Renal pelvis (tissue), 4 donors: Measurements from ENCODE around the gene BCAR1. TPM values are rescaled to one million over a fixed set of nuclear protein-coding genes. Genes with fewer than 3 reads are reported as not detected.

Experiments
- DNase-seq: peaks from one replicate; pipeline ENCODE4 v3.0.0-alpha.2; 2013
- polyA plus RNA-seq, 3 donors: library from polyadenylated mRNA; unstranded; fragments of 120-200 nt; gene quantifications; one replicate each; pipeline ENCODE4 v1.2.1, GENCODE V29; 2013; ENCODE audit not compliant: insufficient read length in 3 of 3

BCAR1 gene
- polyA plus RNA-seq, 3 donors, result 63.4 to 71.1 (median 70.9) TPM

DNA sequence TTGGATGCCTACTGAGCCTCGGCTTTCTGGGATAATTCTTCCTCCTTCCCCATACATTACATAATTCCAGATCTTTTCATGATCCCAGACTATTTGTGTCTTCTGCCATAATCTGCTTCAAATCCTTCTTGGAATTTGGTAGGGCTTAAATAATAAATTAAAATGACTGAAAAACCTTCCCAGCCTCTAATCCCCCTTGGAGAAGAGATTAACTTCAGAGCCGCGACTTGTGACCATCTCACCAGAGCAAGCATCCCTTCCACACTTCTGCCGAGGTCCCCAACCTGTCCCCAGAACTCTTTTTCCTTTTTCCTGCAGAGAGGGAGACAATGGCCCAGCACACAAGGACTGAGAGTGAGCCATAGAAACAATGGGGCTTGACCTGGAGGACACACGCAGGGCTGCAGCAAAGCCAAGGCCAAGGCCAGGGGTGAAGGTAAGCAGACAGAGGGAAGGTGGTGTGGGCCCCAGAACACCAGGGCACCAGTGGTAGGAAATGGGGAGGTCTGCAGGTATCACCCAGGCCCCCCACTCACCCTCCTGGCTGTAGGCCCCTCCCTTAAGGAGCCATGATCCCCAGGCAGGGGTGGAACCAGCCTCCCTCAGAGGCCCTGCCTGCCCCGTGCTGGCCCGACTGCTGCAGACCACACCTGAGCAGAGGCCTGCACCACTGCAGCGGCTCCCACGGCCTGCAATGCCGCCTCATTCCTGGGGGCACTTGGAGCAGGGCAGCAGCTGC, 9.6 kb upstream of the BCAR1 start:
- DNase-seq, result no peak

DNA sequence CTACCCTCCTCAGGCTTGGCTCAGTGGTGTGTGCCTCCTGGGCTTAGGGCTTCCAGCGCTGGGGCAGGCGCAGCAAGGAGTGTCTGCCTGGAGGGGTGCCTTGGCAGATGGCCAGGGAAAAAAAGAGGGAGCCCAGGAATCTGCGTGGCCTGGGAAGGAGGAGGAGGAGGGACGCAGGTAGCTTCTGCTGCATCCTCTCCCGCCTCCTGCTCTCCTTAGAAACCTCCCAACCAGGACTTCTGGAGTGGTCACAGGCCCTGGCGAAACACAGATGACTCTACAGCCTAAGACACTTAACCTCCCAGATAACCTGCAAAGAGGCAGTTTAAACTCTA, 7.3 kb upstream of the BCAR1 start:
- DNase-seq, result no peak

DNA sequence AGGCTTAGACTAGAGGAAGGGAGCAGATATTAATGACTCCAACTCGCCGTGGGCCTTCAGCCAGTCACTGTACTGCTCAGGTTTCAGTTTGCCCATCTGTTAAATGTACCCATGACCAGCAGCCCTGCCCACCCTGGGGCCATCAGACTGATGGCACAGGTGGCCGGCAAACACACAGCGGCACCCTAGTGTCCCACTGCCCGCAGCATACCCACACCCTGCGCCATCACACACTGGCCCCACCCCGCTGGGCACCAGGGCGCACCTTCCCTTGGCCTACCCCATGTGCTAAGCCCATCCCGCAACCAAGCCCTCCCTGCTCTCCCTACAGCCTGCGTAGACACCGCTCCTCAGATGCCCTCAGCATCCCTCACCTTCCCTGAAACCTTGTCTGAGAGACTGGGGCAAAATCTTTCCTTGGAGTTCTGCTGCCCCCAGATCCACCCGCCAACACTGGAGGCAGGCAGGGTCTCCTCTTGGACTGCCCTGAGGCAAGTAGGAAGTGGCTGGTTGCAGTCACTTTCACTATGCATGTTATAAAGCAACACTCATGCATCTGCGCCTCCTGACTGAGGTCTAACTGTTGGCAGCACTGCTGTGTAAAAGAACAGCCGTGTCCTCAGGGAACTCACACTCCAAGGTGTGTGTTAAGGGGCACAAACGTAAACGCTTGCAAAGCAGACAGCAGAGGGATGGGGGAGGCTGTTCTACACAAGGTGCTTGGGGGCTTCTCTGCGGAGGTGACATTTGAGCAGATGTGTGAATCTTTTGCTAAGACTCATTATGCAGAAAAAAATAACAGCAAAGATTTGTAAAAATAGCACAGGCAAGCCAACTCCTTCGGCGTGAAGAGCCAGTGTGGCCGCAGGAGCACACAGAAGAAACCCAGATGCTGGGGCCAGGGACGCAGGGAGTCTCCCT, 6.7 kb upstream of the BCAR1 start:
- DNase-seq, result no peak

DNA sequence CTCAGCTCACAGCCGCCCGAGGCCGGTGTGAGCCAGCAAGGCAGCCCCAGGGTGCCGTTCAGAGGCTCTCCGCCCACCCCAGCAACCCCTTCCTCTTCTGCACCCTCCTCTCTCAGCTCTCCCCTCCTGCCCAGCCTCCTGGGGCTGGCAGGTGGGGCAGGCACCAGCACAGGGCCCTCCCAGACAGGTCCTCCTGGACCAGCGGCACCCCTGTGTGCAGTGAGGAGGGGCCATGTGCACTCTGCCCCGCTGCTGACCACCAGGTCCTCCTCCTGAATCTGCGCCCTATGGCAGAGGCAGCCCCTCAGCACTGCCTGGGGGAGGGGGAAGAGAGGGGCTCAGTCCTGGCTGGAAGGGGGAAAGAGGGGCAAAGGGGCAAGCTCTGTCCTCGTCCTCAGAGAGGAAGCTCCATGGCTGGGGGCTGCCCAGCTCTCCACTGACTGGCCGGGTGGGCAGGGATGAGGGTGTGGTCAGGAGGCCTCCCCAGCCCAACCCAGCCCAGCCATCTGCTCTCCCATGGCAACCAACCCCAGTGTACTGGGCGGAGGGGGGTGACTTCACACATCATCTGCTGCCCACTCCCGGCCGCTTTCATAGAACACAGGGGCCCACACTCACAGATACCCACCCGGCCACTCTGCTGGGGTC, 5.4 kb upstream of the BCAR1 start:
- no peak for DNase-seq

DNA sequence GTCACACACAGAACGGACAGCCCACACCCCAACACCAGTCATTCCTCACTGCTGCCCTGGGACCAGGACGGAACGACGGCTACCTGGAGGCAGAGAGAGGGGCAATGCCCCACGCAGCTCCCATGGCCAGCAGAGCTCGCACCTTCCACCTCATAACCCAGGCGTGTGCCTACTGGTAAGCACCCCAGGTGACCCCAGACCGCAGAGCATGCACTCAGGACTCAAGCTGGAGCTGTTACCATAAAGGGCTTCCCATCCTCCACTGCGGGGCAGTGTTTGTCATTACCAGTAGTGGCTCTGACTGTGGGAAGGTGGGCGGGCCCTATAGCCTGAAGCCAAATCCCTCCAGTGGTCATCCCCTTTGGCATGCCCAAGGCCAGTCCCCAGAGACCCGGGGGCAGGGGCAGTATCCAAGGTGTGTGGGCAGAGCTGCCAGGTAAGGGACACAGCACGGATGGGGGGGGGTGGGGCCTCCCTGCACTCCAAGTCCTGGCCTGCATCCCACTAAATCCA, 4.7 kb upstream of the BCAR1 start:
- no peak for DNase-seq

DNA sequence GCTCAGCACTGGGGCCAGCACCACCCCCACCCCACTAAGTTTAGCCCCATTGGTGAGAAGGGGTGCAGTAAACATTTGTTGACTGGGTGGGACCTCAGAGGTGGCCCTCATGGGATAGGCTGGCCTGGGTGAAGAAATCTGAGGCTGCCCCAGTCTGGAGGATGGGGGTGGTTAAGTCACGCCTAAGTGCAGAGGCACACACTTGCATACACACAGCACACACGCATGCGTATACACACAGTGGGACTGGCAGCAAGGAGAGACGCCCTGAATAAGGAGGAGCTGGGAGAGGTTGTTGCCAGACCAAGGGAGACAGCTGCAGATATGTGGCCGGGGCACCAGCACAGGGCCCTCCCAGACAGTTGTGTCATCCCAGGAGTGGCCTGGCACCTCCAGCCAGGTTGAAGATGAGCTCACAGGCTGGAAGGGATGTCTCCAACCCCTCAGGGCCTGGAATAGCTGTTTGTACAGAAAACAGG, 3.0 kb upstream of the BCAR1 start:
- no peak for DNase-seq

DNA sequence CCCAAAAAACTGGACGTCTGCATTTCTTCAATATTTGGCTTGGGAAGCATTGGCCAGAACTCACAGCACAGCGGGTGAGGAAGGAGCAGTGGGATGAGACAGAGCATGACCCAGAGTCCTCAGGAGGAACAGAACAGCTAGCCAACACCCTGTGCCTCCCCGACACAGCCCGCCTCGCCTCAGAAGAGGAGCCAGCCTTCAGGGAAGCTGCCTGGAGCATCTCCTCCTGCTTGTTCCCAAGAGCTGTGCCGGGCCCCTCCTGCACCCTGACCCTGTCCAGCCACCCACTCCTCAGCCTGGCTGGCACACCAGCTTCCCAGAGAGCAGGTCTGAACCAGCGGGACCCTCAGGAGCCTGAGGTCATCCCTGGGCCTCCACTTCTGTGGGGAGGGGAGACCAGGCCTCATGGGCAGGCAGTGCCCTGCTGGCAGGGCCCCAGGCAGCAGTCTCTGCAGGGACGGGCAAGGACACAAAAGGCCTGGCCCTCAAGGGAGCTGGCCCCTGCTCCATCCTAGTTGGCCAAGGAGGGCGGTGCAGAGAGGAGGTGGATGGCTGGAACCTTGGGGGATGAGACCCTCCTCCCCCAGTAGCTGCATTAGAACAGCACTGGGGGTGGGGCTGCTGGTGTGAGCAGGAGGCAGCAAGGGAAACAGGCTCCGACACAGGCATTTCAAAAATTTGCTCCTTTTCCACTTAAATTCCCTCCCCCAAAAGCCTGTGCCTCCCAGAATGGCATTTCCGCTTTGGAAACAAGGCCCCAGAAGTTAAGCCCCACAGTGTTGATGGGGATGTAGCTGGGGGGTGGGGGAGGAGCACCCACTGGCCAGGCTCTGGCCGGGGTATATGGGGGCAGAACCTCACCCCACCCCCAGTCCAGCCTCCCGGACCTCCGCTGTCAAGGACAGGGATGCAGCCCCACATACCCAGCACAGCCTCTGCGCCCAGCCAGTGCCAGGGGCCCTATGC, 1.8 kb upstream of the BCAR1 start:
- DNase-seq, result no peak

DNA sequence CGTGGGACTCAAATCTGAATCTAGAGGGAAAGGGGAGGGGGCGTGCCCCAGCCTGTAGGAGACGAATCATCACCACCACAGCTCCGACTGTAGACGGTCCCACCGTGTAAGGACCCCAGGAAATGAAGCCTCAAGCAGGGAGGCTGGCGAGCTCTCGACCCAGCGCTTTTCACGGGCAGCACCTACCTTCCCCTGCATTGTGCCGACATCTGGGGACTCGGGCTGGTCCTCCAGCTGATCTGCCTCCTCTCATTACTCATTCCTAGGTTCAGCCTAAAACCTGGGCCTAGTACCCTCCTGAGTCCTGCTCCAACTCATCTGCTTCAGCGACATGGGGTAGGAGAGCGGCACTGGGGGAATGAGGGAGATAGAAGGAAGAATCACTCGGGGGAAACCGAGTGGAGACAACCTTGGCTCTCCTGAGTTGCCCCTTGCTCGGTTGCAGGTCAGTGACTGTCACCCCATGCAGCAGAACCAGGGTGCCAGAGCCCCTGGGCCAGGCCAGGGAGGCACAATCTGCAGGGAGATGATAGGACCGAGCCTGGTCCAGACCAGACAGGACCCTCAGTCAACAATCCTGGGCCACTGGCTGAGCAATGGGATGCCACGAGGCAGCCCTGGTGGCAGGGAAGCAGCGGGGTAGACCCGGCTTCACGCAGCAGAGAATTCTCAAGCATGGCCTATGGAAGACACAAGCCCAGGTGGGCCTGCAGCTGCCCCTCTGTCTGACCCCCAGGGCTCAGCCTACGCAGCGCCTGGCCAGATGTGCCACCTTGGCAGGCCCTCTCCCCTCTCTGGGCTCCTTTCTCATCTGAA, 833 bp upstream of the BCAR1 start:
- DNase-seq, result no peak

DNA sequence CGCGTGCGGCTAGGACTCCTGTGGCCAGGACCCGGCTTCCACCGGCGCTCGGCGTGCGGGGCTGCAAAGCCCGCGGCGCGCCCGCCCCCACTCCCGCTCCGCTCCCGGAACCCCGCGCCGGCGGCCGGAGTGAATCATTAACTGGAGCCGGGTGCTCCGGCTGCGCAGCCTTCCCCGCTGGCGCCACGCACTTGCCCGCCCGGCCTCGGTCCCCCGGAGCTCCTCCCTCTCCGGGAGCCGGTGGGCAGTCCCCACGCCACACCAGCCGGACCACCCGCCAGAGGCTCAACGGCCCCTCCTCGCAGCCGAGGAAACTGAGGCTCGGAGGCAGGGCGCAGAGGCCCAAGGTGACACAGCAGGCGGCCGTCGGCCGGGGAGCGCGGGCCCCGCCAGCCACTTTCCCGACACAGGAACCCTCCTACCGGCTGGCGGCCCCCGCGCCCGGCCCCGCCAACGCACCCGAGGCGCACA, 580 bp downstream of the BCAR1 start:
- no peak for DNase-seq

DNA sequence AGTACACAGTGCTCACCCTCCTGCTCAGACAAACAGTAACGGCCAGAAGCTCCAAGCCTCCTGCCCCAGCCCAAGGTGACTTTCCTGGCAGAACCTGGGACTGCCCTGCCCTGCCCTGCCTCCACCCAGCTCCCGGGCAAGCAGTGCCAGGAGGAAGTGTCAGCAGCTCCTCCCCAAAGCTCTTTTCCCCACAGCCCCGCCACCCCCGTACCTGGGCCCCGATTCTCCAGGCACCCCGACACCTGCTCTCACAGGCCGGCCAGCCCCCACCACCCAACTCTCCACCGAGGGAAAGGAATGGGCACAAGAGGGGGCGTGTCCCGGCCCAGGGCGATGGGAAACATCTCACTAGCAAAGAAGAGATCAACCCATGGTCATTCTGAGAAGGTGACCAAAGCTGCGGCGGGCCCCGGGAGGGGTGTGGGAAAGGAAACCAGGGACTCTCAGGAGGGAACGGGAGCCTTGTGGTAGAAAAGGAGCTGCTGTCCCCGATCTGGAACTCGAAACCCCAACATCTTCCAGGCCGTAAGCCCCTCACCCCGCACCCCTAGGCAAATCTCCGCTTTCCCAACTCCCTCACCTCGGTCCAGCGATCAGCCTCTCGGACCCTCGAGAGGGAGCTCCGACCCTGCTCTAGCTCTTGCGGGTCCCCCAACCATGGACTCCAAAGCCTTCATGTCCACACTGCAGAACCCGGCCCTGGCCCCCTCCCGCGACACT, 1.2 kb downstream of the BCAR1 start:
- no peak for DNase-seq

DNA sequence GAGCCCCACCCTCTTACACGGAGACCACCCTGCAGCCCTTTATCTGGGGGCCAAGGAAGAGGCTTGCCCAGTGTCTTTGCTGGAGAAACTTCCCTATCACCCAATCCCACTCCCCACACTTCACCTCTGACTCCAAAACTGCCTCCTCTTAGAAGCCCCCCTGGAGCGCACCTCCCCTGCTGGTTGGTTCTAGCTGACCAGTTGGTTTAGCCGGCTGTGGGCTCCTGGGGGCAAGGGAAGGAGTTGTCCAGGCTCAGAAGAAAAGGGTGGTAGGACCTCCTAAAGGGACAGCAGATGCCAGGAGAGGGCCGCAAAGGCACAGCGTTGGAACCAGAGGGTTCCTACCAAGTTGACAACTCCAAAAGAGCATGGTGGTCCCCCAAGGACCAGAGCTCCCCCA, 2.0 kb downstream of the BCAR1 start:
- no peak for DNase-seq

DNA sequence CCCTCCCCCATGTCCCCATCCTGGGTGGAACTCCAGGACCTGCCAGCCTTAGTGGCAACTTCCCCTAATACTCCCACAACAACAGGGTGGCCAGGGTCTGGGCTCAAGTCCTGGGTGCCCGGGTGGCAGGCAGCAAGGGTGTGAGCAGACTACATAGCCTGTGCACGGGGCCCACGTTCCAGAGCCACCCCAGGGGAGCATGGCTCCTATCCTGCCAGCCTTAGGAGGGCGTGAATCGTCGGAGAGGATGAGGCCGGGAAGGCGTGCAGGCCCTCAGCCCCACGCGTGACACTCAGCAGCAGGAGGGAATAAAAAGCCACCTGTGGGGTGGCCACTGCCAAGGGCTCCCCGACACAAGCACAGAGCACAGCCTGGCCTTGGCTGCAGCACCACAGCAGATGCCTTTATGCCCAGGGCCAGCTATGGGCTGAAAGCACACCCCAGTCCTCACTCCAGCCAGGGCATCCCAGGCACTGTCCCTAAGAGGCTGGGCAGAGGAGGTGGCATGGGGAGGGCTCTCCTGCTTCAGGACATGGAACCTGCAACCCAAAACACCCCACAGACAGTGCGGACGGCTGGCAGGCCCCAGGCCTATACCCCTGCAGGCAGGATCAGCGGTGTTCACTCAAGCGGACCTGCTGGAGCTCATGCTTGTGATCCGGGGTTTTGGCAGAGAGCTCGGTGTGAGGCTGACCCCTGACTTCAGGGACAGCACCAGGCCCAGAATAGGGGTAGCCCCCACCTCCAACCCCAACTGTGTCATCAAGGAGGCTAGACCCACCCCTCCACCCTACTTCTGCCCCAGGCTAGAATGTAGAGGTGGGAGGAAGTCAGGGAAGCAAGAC, 2.7 kb downstream of the BCAR1 start:
- DNase-seq, result no peak

DNA sequence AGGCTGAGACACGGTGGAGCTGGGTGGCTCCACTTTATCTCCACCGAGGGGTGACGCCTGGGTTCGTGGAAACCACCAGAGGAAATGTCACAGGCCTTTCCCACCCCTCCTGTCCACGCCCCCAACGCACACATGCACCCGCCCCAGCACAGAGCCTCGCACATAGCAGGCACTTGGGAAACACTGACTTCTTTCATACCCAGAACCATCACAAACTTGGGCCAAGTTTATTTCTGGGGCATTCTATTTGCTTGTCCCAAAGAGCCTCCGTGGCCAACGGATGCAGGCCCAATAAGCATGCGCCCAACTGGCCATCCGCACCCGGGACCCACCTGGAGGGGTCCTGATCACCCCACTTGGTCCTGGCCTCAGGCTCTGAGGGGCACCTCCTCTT, 3.3 kb downstream of the BCAR1 start:
- no peak for DNase-seq

DNA sequence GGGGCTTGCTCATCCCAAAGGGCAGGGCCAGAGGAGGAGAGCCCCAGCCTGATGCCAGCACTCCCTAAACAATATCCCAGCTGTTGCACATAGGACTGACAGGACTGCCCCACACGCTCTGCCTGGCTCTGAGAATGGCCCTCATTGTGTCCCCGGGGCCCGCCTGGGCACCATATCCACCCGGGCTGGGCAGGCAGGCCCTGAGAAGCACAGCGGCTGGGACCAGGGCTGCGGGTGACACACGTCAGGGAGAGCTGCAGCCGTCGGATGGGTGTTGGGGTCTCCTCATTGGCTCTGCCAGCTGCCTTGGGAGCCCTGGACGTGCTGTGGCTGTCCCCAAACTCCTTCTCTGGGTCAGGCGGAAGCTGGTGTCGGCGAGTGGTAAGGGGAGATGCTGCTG, 4.2 kb downstream of the BCAR1 start:
- DNase-seq, result no peak

DNA sequence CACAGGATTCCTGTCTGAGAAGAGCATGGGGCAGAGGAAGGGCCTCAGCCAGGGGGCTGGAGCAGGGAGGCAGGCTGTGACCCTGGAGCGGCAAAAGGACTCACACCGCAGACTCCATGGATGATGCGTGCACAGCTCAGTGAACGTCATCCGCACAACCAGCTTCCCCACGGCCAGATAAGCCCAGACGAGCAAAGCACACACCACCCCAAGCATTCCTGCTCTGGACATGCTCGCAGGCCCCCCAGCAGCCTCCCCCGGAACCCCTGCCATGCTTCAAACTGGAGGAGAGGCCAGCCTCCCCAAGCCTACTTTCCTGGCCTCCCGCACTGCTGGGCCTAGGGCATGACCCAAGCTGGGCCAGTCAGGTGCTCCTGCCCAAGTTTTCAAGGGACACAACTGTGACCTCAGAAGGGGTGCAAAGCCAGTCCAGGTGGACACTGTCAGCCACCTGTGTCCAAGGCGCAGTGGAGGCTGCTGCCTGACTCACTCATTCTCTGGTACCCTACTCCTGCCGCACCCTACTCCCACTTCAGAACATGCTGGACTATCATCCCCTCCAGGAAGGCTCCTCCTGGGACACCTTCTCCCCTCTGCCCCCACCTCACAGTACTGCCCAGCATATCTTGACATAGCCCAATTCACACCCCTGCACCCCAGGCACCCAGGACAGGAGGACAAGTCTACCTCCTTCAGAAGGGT, 4.8 kb downstream of the BCAR1 start:
- no peak for DNase-seq

DNA sequence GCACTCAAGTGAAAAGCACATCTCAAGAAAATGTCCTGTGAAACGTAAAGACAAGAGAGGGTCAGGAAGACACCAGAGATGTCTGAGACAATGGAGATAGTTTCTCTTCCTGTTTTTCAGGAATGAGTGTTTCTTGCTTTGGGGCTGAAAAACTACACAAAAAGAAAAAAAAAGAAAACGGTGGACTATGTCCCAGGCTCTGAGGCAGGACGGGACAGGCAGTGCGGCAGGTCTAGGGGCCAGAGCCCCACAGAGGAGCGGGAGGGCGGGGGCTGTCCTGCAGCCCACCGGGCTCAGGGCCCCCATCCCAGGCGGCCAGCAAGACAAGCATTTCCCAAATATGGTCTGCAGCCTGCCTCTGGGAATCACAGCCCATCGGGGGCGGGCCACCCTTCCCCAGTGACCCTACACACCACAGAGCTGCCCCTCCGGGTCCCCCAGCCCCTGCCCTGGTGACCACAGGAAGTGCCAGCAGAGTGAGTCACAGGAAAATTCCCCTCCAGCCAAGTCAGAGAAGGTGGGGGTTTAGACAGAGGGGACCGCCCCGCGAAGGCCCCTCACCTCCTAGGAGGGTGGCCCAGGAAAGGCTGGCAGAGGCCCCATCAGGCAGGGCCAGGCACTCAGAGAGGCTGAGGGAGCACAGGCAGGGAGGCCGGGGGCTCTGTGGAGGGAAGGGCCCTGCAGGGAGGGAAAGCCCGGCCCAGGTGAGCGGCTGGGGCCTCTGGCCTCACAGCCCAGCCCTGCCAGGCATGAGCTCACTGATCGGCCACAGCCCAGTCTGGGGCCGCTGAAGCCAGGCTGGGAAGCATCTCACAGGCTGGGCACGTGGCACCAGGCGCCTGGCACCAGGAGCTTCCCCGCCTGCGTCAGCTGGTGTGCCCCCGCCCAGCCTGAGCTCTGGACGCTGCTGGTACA, 6.3 kb downstream of the BCAR1 start:
- no peak for DNase-seq
